ENCODE data around the gene DCAF5.
"Not testable (repeated sequence)": the region's sequence is repeated elsewhere in the genome, so short reads cannot be mapped to it uniquely, and the experiment has no call there.

DCAF5 gene

DNA sequence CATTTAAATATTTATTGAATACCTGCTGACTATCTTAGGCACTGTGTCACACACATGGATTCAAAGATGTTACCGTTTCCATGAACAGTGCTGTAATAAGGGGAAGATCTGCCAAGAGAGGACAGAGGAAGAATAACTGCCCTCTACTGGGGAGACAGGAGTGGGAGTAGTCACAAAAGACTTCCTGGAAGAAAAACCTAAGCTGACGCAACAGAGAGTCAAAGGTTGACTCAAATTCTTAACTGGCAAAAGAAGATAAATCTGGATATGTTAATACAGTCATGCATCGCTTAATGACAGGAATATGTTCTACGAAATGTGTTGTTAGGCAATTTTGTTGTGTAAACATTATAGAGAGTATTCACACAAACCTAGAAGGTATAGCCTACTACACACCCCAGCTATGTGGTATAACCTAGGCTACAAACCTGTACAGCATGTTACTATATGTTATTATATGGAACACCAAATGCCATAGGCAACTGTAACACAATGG is 51.5 kb downstream of the DCAF5 start:
- DNase-seq, result no peak

DNA sequence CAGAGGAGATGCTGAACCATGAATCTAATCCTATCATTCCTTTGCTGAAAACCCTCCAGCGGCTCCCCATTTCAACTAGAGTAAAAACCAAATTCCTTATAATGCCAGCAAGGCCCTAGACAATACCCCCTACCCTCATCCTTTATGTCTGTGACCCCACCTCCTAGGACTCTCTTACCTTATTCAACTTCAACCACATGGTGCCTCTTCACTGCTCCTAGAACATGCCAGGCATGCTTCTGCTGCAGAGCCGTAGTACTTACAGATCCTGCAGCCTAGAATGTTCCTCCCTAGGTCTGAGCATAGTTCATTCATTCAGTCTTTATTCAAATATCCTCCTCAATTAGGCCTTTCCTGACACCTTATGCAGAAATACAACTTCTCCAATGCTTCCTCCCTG is 54.9 kb downstream of the DCAF5 start:
- DNase-seq, result no peak

DNA sequence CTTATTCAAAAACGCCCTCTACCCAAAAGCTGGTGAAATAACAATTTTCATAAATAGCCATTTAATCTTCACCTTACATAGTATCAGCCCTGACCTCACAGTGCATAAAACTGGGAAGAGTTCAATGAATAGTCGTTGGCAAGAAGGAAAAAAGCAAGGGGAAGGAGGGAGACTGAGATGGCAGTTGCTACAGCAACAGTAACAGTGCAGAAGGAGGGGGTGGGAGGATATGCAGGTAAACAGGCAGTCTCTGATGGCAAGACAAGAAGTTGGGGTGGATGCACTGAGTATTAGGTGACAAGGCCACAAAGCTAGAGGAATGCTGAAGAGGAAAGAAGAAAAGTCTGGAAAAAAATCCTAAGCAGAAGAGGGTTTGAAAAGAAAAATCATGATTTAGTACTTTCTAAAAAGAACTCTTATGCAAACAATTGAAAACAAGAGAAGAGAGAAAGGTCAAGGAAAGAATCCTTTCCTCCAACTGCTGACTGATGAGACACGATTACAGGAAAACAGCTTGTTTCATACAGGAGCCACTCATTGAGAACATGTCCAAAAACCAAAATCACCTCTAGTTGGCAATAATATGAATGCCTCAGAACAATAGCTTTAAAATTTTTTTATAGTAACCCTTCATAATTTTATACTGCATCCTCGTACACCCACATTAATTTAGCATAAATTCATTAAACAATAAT is 56.0 kb downstream of the DCAF5 start:
- DNase-seq, result no peak

GRCh38 chr14:69096246-69096645 is 56.7 kb downstream of the DCAF5 start:
- no peak for DNase-seq

DNA sequence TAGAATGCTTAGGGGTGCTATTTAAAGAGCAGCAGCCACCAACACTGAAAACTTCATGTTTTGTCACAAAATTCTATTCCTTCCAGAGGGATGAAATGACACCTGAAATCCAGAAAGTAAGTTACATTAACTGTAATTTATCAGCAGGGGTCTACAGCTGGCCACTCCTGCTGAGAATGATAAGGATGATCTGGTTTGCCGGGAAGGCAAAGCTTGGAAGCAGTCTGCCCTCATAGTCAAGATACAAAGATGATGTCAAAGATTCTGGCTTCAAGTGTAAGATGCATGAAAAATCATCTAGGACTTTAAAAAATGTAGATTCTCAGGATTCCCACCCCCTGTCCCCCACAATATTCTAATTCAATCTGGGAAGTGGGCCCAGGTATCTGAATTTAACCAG is 58.4 kb downstream of the DCAF5 start:
- DNase-seq, result no peak

- DNase-seq, result peak in 35 of 56 donors; percentile 2 to 74 (median 25)
Observed at GRCh38 chr14:69093631-69094421, 59.1 kb downstream of the DCAF5 start.

DNA sequence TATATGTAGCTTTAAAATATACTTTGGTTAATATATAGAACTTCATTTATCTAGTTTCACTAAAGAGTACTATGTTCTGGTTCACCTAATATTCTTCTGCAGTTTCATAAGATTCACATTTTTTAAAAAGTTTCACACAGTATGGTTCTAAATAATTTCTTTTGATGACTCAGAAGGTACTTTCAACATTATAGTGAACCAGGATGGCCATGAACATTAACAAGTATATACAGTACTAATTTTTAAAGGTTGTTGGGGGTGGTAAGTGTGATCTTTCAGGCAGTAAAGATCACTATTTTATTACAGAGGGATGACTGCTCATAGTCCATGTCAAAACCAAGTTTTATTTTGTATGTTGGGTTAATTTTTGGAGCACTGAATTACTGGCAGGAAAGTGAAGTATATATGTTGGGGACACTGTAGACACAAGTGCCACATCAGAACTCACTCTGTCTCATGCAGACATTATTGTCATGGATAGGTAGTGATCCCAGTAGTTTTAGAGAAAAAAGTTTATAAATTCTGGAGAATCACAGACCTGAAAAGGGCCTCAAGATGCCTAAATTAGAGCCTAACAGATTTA is 60.0 kb downstream of the DCAF5 start:
- DNase-seq, result no peak

- DNase-seq, result no peak
Observed at GRCh38 chr14:69091695-69092094, 61.2 kb downstream of the DCAF5 start.

- DNase-seq, result no peak
Observed at GRCh38 chr14:69091006-69091405, 61.9 kb downstream of the DCAF5 start.

DNA sequence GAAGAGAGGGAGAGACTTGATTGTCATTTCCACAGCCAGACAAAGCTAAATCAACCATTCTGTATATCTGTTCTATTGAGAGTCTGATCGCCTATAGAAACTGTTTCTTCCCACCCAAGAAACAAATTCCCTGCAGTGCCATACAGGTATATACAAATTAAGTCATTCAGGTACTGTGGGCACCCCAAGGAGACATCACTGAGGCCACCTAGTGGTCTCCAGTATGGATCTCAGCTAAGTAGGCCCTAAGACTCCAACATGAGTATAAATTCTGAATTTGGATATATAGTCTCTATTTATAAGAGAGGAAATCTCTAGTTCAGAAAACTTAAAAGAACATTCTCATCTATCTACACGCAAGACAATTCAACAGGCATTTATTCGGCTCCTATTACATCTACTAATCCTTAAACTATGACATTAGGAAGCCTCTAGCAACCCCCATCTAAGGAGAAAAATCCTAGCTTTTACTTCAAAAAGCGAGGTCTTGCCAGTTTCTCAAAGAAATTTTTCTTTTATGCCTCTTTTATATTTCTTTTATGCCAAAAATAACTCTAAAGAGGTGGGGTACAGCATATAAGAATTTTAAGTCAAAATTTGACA is 62.6 kb downstream of the DCAF5 start:
- DNase-seq, result no peak

DNA sequence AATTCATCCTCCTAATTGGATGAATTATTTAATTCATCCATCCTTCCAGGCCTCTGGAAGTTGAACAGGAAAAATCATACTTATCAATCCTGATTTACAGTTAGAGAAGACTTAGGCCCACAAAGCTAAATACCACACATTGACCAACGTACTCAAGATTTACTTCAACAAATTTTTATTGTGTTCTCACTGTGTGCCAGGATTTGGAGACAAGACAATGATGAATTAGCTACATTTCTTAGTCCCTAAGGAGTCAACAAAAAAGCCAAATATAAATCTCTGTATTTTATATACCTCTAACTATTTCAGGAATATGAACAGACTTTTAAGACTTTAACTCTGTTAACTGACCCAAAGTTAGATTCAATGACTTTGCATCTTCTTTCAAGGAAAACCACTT is 63.9 kb downstream of the DCAF5 start:
- no peak for DNase-seq

DNA sequence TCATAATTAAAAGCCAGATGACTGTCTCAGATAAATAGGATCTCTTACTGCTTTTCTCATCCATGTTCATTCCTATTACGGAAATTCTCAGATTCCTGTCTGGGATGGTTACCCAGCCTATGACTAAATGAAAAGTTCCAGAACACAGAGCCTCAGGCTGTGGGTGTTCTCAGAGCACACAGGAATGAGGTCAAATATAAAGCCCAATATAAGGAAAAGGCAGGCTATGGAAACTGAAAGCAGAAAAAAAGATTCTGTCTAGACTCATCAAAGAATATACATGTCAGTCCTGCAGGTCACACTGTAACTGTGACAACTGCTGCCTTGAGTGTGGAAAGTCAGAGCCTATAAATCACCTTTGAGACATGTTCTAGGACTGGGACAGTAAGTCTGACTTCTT is 64.3 kb downstream of the DCAF5 start:
- DNase-seq, result no peak

GRCh38 chr14:69087061-69087461 is 65.9 kb downstream of the DCAF5 start:
- no peak for DNase-seq

DNA sequence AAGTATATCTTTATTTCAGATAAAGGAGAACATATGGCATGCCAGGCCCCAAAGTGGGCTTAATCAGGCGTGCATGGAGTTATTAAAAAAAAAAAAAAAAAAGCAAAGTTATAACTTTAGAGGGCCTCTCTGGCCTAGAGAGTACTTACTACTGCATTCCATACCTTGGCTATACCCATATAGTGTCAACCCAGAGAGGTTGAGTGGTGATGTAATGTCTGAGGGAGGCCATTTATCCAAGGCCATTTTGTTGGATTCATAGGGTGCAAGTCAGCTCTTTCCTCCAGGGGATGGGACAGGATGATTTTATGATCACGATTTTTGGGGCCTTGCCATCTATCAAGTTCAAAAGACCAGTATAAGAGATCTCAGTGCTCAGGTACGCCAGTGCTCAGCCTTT is 66.4 kb downstream of the DCAF5 start:
- DNase-seq, result no peak

DNA sequence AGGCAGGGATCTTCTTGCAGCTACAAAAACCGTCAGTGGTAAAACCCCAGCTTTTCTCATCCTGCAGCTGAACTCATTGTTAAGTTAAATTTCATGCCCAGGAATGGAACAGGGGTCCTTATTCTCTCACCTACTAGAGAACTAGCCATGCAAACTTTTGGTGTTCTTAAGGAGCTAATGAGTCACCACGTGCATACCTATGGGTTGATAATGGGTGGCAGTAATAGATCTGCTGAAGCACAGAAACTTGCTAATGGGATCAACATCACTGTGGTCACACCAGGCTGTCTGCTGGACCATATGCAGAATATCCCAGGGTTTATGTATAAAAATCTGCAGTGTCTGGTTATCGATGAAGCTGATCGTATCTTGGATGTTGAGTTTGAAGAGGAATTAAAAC is 68.9 kb downstream of the DCAF5 start:
- DNase-seq, result no peak

DNA sequence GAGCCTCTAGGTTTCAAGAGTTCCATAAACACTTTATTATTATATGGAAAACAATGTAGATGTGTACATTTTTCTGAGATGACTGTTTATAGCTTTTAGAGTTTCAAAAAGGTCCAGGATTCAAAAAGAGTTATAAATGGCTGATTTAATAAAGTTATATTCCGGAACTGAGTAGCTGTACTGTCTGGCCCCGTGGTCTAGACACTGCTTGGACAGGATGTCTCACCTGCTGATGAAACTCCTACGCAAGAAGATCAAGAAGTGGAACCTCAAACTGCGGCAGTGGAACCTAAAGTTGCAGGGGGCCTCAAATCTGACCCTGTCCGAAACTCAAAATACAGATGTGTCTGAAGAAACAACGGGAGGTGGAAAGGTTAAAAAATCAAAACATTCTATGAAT is 69.7 kb downstream of the DCAF5 start:
- no peak for DNase-seq

DNA sequence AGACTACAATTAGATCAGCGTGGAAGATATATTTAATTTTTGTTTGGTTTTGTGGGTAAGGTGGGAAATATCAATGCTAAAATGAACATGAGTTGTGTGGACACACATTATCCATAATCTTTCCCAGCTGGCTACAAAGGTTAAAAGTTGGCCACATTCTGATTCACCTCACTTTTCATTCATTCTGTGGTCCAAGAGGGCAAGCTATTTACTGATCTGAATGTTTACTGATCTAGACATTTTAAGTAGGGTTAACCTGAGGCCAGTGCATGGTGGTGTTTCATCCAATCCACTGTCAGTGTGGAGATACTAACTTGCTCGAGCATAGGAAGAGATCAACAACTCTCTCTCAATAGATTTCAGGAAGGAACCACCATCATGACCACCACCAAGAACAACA is 71.6 kb downstream of the DCAF5 start:
- no peak for DNase-seq

- no peak for DNase-seq
Observed at GRCh38 chr14:69079747-69080146, 73.2 kb downstream of the DCAF5 start.

- no peak for DNase-seq
Observed at GRCh38 chr14:69079188-69079742, 73.7 kb downstream of the DCAF5 start.

GRCh38 chr14:69077841-69078240 is 75.1 kb downstream of the DCAF5 start:
- no peak for DNase-seq

GRCh38 chr14:69077185-69077584 is 75.7 kb downstream of the DCAF5 start:
- not testable (repeated sequence) for DNase-seq

DNA sequence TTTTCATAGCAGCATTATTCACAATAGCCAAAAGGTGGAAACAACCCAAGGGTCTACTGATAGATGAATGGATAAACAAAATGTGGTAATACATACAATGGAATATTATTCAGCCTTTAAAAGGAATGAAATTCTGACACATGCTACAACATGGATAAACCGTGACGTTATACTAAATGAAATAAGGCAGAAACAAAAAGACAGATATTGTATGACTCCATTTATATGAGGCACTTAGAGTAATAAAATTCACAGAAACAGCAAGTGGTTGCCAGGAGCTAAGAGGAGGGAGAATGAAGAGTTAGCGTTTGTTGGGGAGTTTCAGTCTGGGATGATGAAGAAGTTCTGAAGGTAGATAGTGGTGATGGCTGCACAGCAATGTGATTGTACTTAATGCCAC is 76.6 kb downstream of the DCAF5 start:
- no peak for DNase-seq
